Vagina (tissue), 2 donors: ENCODE measurements around the gene DNAH14.

Experiments used
- CTCF ChIP-seq, 3 experiments: fragments of 450-650 bp in 2 of 3; fragments of 200-600 bp in 1 of 3; sonication (generic) in 1 of 3; IDR thresholded peaks; one replicate each; pipeline ENCODE4 v1.5.1; 2017 to 2019; ENCODE audit warnings: antibody characterized with exemption in 3 of 3, mild to moderate bottlenecking in 2 of 3, moderate library complexity in 2 of 3
- POLR2A ChIP-seq, 2 donors: fragments of 450-650 bp; IDR thresholded peaks; one replicate each; pipeline ENCODE4 v1.6.1; 2017; ENCODE audit warnings: antibody characterized with exemption in 2 of 2, mild to moderate bottlenecking in 2 of 2, moderate library complexity in 2 of 2
- POLR2AphosphoS5 ChIP-seq, 2 donors: sonication (generic); formaldehyde crosslinking; IDR thresholded peaks; one replicate each; pipeline ENCODE4 v1.9.0; 2017; ENCODE audit warnings: antibody characterized with exemption in 2 of 2, mild to moderate bottlenecking in 2 of 2, low read depth in 1 of 2; ENCODE audit not compliant: insufficient read depth in 1 of 2

- TF ChIP-seq CTCF (IDR thresholded peaks at IDR 0.05) (no peak), POLR2A (IDR thresholded peaks at IDR 0.05) (no peak), POLR2AphosphoS5 (IDR thresholded peaks at IDR 0.05; ENCODE audit: insufficient read depth in 1 of 2, low read depth in 1 of 2) (no peak)
These were observed 213.5 kb downstream of the DNAH14 start for GRCh38 chr1:225143001-225143400.
